K562 (cell line): ENCODE measurements around the gene CAPN5. TPM values are rescaled to one million over a fixed set of nuclear protein-coding genes. Genes with fewer than 3 reads are reported as not detected.

Experiments
- ATAC-seq: fragments of 200-7000 bp; cut with Tn5 transposase; 3 replicates; pipeline ENCODE4 v1.9.1; 2020; ENCODE audit warnings: moderate library complexity
- BruUV-seq: library from RNA; stranded (reverse); fragments of 400-500 nt; replicated peaks from 2 replicates; lab custom pipeline; 2021; lab: Mats Ljungman, UMichigan
- CTCF ChIA-PET: fragments of 300-600 bp; formaldehyde crosslinking; extraction: SDS; loops from one replicate; lab custom pipeline; 2021; ENCODE audit warnings: low intra/inter-chr PET ratio; lab: Yijun Ruan, JAX
- POLR2A ChIA-PET: fragments of 300-600, 350-650 bp; sonication (Branson Sonifier 250); formaldehyde crosslinking; extraction: SDS; loops from one replicate; lab custom pipeline; 2021; ENCODE audit warnings: antibody characterized with exemption, inconsistent platforms; lab: Yijun Ruan, JAX
- DNase-seq, 4 experiments: peaks; one replicate each; pipeline versions ENCODE4 v3.0.0 to v3.0.0-alpha.2; 2011 to 2018; ENCODE audit warnings: low spot score in 3 of 4, mixed read lengths in 3 of 4; ENCODE audit errors: extremely low read depth in 1 of 4
- FAIRE-seq: peaks from 2 replicates; lab custom pipeline; 2011; peaks lifted over from hg19 to GRCh38; lab: Jason Lieb, UNC
- H2AFZ ChIP-seq: 2 replicates; pipeline ENCODE4 v1.6.0; 2011; ENCODE audit warnings: low read depth, low read length, control low read depth, inconsistent platforms
- H3K27ac ChIP-seq: fragments of 200-600 bp; 3 replicates; pipeline ENCODE4 v1.8.0; 2011; ENCODE audit warnings: low read depth, mild to moderate bottlenecking, control low read depth, inconsistent platforms, low read length, moderate library complexity, mixed read lengths; ENCODE audit errors: extremely low read depth
- H3K27me3 ChIP-seq, 2 experiments: fragments of 300-600 bp in 1 of 2; 2 replicates in 1 of 2; 3 replicates in 1 of 2; pipeline versions ENCODE4 v1.6.0 to v1.8.0; 2011; ENCODE audit warnings: inconsistent platforms in 2 of 2, low read length in 2 of 2, mild to moderate bottlenecking in 1 of 2, mixed read lengths in 1 of 2, moderate library complexity in 1 of 2; ENCODE audit not compliant: control insufficient read depth in 2 of 2, insufficient read depth in 2 of 2
- H3K36me3 ChIP-seq: fragments of 300-600 bp; 3 replicates; pipeline ENCODE4 v1.8.0; 2011; ENCODE audit warnings: mild to moderate bottlenecking, low read length, inconsistent platforms; ENCODE audit not compliant: control insufficient read depth, insufficient read depth
- H3K4me1 ChIP-seq, 2 experiments: fragments of 200-600 bp in 1 of 2; replicated peaks in 1 of 2; 2 replicates in 1 of 2; 3 replicates in 1 of 2; pipeline versions ENCODE4 v1.5.1 to v1.8.0; 2011; ENCODE audit warnings: inconsistent platforms in 2 of 2, low read length in 2 of 2, mild to moderate bottlenecking in 1 of 2, mixed read lengths in 1 of 2, moderate library complexity in 1 of 2; ENCODE audit not compliant: control insufficient read depth in 2 of 2, insufficient read depth in 2 of 2
- H3K4me2 ChIP-seq: 2 replicates; pipeline ENCODE4 v1.6.1; 2011; ENCODE audit warnings: low read length, control low read depth, inconsistent platforms, mixed read lengths; ENCODE audit not compliant: insufficient read depth
- H3K4me3 ChIP-seq: fragments of 200-600 bp; sonication (generic), shearing (Covaris generic); 2 replicates; pipeline ENCODE4 v1.5.1; 2016; ENCODE audit warnings: control low read depth, inconsistent platforms
- H3K79me2 ChIP-seq: fragments of 200-600 bp; 3 replicates; pipeline ENCODE4 v1.8.0; 2011; ENCODE audit warnings: low read length, inconsistent platforms; ENCODE audit not compliant: control insufficient read depth, insufficient read depth
- H3K9ac ChIP-seq, 2 experiments: 2 replicates each; pipeline versions ENCODE4 v1.6.0 to v1.6.1; 2011; ENCODE audit warnings: low read depth in 2 of 2, low read length in 2 of 2, control low read depth in 1 of 2, inconsistent platforms in 1 of 2, mild to moderate bottlenecking in 1 of 2, mixed read lengths in 1 of 2; ENCODE audit not compliant: insufficient read depth in 1 of 2
- H3K9me1 ChIP-seq: one replicate; pipeline ENCODE4 v1.6.0; 2011; ENCODE audit warnings: inconsistent platforms, mild to moderate bottlenecking, low read length, moderate library complexity; ENCODE audit not compliant: control insufficient read depth, insufficient read depth
- H3K9me3 ChIP-seq: replicated peaks from 2 replicates; pipeline ENCODE4 v1.5.1; 2011; ENCODE audit warnings: low read depth, low read length, inconsistent platforms; ENCODE audit not compliant: control insufficient read depth, insufficient read depth
- H4K20me1 ChIP-seq: replicated peaks from 2 replicates; pipeline ENCODE4 v1.6.1; 2011; ENCODE audit warnings: low read length, inconsistent platforms, mixed read lengths; ENCODE audit not compliant: control insufficient read depth, insufficient read depth
- E2F3 ChIP-seq: fragments of 250-450 bp; sonication (Bioruptor Pico); IDR thresholded peaks from 2 replicates; pipeline ENCODE4 v1.4.0; 2020; ENCODE audit warnings: mild to moderate bottlenecking
- GTF2A2 ChIP-seq: IDR thresholded peaks from 2 replicates; pipeline ENCODE4 v1.6.1; 2016; ENCODE audit warnings: mild to moderate bottlenecking, missing genetic modification characterization, missing compliant biosample characterization
- HCFC1 ChIP-seq: IDR thresholded peaks from 2 replicates; pipeline ENCODE4 v1.6.1; 2012; ENCODE audit warnings: low read depth, low read length, improper control_type of control experiment
- NFIC ChIP-seq: fragments of 450-650 bp; IDR thresholded peaks from 2 replicates; pipeline ENCODE4 v1.6.1; 2017; ENCODE audit warnings: mild to moderate bottlenecking, inconsistent platforms
- OTX1 ChIP-seq: fragments of 450-650 bp; formaldehyde crosslinking; IDR thresholded peaks from 2 replicates; pipeline ENCODE4 v1.4.0; 2022; ENCODE audit warnings: mild to moderate bottlenecking
- SMAD2 ChIP-seq: fragments of 150-350 bp; IDR thresholded peaks from 2 replicates; pipeline ENCODE4 v1.6.1; 2014; ENCODE audit warnings: low read depth, mild to moderate bottlenecking, low read length
- ZKSCAN8 ChIP-seq: fragments of 200-800 bp; sonication (Bioruptor generic); IDR thresholded peaks from 2 replicates; pipeline ENCODE4 v1.6.1; 2016; ENCODE audit warnings: missing genetic modification characterization, missing compliant biosample characterization
- ZNF436 ChIP-seq: fragments of 250-450, 450-650 bp; sonication (Bioruptor Pico); formaldehyde crosslinking; IDR thresholded peaks from 2 replicates; pipeline ENCODE4 v1.7.0; 2020; ENCODE audit warnings: mild to moderate bottlenecking
- WGBS: fragments of 100-300 bp; shearing (Covaris generic); methylation state at CpG from one replicate; pipeline ENCODE4 v1.1.6; 2016; ENCODE audit warnings: low coverage, mixed read lengths; ENCODE audit not compliant: insufficient coverage; ENCODE audit errors: missing lambda C conversion rate; 5-methylcytosine and 5-hydroxymethylcytosine counted together
- in situ Hi-C: fragments of 300-500 bp; cut with MboI; formaldehyde crosslinking; loops from 4 replicates; pipeline ENCODE4 v1.15.0; 2018; ENCODE audit warnings: inconsistent platforms, mixed read lengths
- intact Hi-C: fragments of 100-400 bp; cut with micrococcal nuclease; formaldehyde crosslinking; loops from 2 replicates; pipeline ENCODE4 v1.14.2; 2022
- polyA plus RNA-seq, 8 experiments: library from polyadenylated mRNA; depleted of rRNA in 4 of 8; stranded (reverse) in 5 of 8; unstranded in 3 of 8; fragments of >200 nt; fragmentation: Nextera tagmentation in 2 of 8; fragmentation: Illumina TruSeq in 1 of 8; extraction: Ambion mirVana in 2 of 8; extraction: Trizol in 1 of 8; gene quantifications; 2 replicates each; pipeline versions ENCODE4 v1.2.1 to v1.2.3, GENCODE V29; 2011 to 2014; ENCODE audit warnings: inconsistent platforms in 1 of 8, missing spikeins in 1 of 8
- total RNA-seq, 7 experiments: library from RNA; depleted of rRNA in 6 of 7; stranded (reverse); fragments of >200 nt in 6 of 7; fragmentation: Illumina TruSeq in 2 of 7; extraction: Trizol in 2 of 7; gene quantifications; 2 replicates each; pipeline versions ENCODE4 v1.2.1 to v1.2.3, GENCODE V29; 2011 to 2021; ENCODE audit warnings: low replicate concordance in 1 of 7
- TF ChIP-seq, protein P1 (sequence below): fragments of 200-800 bp; sonication (Bioruptor generic); IDR thresholded peaks from 2 replicates; pipeline ENCODE4 v1.6.1; 2017; ENCODE audit warnings: missing genetic modification characterization, missing compliant biosample characterization
- TF ChIP-seq, protein P2 (sequence below): fragments of 450-650 bp; formaldehyde crosslinking; IDR thresholded peaks from 2 replicates; pipeline ENCODE4 v1.4.0; 2022; ENCODE audit warnings: mild to moderate bottlenecking, moderate library complexity
- TF ChIP-seq, protein P3 (sequence below): fragments of 250-450 bp; sonication (Bioruptor Pico); IDR thresholded peaks from 2 replicates; pipeline ENCODE4 v1.4.0; 2020

CAPN5 gene
- total and polyA plus RNA-seq, 9 of the 15 experiments (the other 6 are each of a cell fraction or from before 2014, with no cell fraction given): 0.04 to 0.44 (median 0.14) TPM; not detected in 2

DNA sequence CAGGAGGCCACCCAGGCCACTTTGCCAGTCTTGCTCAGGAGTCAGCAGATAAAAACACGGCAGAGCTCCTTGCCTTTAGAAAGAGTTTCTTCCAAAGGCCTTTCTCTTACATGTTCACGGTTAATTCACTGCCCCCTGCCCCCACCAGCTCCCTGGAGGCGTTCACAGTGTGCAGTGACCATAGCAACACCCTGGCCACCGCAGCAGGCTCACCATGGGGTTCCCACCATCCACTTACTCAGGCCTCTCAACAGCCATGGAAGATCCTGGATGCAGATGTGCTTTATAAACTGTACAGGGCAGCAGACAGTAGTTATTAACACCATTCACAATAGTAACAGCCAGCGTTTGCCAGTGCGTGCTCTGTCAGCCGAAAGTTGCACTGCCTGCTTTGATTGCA, 50.7 kb downstream of the CAPN5 start:
- WGBS: 1% methylated on average over 7 of the region's 7 CpGs
- no peaks in the 10 kb centered on the region for H3K79me2 ChIP-seq
- in situ Hi-C loops (no loop called here), intact Hi-C loops (no loop called here)
- CTCF ChIA-PET: no interaction called here
- no TSS peak for BruUV-seq
- H2AFZ ChIP-seq: no peak overlapping the region
- ATAC-seq: no peak
- TF ChIP-seq SMAD2 (no peak), GTF2A2 (no peak), ZNF436 (CRISPR knock-in tag) (no peak), HCFC1 (no peak), OTX1 (CRISPR knock-in tag) (no peak), ZKSCAN8 (CRISPR knock-in tag) (no peak), NFIC (no peak), E2F3 (no peak)
- TF ChIP-seq, protein P1, sequence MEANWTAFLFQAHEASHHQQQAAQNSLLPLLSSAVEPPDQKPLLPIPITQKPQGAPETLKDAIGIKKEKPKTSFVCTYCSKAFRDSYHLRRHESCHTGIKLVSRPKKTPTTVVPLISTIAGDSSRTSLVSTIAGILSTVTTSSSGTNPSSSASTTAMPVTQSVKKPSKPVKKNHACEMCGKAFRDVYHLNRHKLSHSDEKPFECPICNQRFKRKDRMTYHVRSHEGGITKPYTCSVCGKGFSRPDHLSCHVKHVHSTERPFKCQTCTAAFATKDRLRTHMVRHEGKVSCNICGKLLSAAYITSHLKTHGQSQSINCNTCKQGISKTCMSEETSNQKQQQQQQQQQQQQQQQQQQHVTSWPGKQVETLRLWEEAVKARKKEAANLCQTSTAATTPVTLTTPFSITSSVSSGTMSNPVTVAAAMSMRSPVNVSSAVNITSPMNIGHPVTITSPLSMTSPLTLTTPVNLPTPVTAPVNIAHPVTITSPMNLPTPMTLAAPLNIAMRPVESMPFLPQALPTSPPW (CRISPR knock-in tag): no peak
- TF ChIP-seq, protein P2, sequence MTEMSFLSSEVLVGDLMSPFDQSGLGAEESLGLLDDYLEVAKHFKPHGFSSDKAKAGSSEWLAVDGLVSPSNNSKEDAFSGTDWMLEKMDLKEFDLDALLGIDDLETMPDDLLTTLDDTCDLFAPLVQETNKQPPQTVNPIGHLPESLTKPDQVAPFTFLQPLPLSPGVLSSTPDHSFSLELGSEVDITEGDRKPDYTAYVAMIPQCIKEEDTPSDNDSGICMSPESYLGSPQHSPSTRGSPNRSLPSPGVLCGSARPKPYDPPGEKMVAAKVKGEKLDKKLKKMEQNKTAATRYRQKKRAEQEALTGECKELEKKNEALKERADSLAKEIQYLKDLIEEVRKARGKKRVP (CRISPR knock-in tag): no peak
- TF ChIP-seq, protein P3, sequence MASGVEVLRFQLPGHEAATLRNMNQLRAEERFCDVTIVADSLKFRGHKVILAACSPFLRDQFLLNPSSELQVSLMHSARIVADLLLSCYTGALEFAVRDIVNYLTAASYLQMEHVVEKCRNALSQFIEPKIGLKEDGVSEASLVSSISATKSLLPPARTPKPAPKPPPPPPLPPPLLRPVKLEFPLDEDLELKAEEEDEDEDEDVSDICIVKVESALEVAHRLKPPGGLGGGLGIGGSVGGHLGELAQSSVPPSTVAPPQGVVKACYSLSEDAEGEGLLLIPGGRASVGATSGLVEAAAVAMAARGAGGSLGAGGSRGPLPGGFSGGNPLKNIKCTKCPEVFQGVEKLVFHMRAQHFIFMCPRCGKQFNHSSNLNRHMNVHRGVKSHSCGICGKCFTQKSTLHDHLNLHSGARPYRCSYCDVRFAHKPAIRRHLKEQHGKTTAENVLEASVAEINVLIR: no peak
- DNase-seq: no peak
- POLR2A ChIA-PET: interaction anchor here (0.6 kb wide), 1 partner anchor 11 kb away, joined by 4 read pairs; the partner anchor contains the start of gene MYO7A
- no peak overlapping the region for H3K27ac ChIP-seq
- no peaks in the 10 kb centered on the region; the same call in 1 of the 2 replicates for H4K20me1 ChIP-seq
- no peak for FAIRE-seq
- peaks cover 11 to 79% of the 10 kb centered on the region in 2 experiments; a peak in 4 of 5 replicates for H3K27me3 ChIP-seq
- no peaks in the 10 kb centered on the region for H3K9me1 ChIP-seq
- no peak overlapping the region for H3K4me3 ChIP-seq
- no peak overlapping the region for H3K9ac ChIP-seq
- H3K4me1 ChIP-seq: peaks cover 0 to 17% of the 10 kb centered on the region in 2 experiments; a peak in 2 of 5 replicates
- no peak overlapping the region for H3K4me2 ChIP-seq
- no peaks in the 10 kb centered on the region for H3K9me3 ChIP-seq
- no peaks in the 10 kb centered on the region for H3K36me3 ChIP-seq
